K562 (cell line): ENCODE data around the gene IGLL1. TPM values are rescaled to one million over a fixed set of nuclear protein-coding genes. Genes with fewer than 3 reads are reported as not detected.

Source experiments
- ATAC-seq: fragments of 200-7000 bp; cut with Tn5 transposase; 3 replicates; pipeline ENCODE4 v1.9.1; 2020; ENCODE audit warnings: moderate library complexity
- BruUV-seq: library from RNA; stranded (reverse); fragments of 400-500 nt; replicated peaks from 2 replicates; lab custom pipeline; 2021; lab: Mats Ljungman, UMichigan
- CTCF ChIA-PET: fragments of 300-600 bp; formaldehyde crosslinking; extraction: SDS; loops from one replicate; lab custom pipeline; 2021; ENCODE audit warnings: low intra/inter-chr PET ratio; lab: Yijun Ruan, JAX
- POLR2A ChIA-PET: fragments of 300-600, 350-650 bp; sonication (Branson Sonifier 250); formaldehyde crosslinking; extraction: SDS; loops from one replicate; lab custom pipeline; 2021; ENCODE audit warnings: antibody characterized with exemption, inconsistent platforms; lab: Yijun Ruan, JAX
- DNase-seq, 4 experiments: peaks; one replicate each; pipeline versions ENCODE4 v3.0.0 to v3.0.0-alpha.2; 2011 to 2018; ENCODE audit warnings: low spot score in 3 of 4, mixed read lengths in 3 of 4; ENCODE audit errors: extremely low read depth in 1 of 4
- FAIRE-seq: peaks from 2 replicates; lab custom pipeline; 2011; peaks lifted over from hg19 to GRCh38; lab: Jason Lieb, UNC
- H2AFZ ChIP-seq: 2 replicates; pipeline ENCODE4 v1.6.0; 2011; ENCODE audit warnings: low read depth, low read length, control low read depth, inconsistent platforms
- H3K27ac ChIP-seq: fragments of 200-600 bp; 3 replicates; pipeline ENCODE4 v1.8.0; 2011; ENCODE audit warnings: low read depth, mild to moderate bottlenecking, control low read depth, inconsistent platforms, low read length, moderate library complexity, mixed read lengths; ENCODE audit errors: extremely low read depth
- H3K27me3 ChIP-seq, 2 experiments: fragments of 300-600 bp in 1 of 2; 2 replicates in 1 of 2; 3 replicates in 1 of 2; pipeline versions ENCODE4 v1.6.0 to v1.8.0; 2011; ENCODE audit warnings: inconsistent platforms in 2 of 2, low read length in 2 of 2, mild to moderate bottlenecking in 1 of 2, mixed read lengths in 1 of 2, moderate library complexity in 1 of 2; ENCODE audit not compliant: control insufficient read depth in 2 of 2, insufficient read depth in 2 of 2
- H3K36me3 ChIP-seq: fragments of 300-600 bp; 3 replicates; pipeline ENCODE4 v1.8.0; 2011; ENCODE audit warnings: mild to moderate bottlenecking, low read length, inconsistent platforms; ENCODE audit not compliant: control insufficient read depth, insufficient read depth
- H3K4me1 ChIP-seq, 2 experiments: fragments of 200-600 bp in 1 of 2; replicated peaks in 1 of 2; 2 replicates in 1 of 2; 3 replicates in 1 of 2; pipeline versions ENCODE4 v1.5.1 to v1.8.0; 2011; ENCODE audit warnings: inconsistent platforms in 2 of 2, low read length in 2 of 2, mild to moderate bottlenecking in 1 of 2, mixed read lengths in 1 of 2, moderate library complexity in 1 of 2; ENCODE audit not compliant: control insufficient read depth in 2 of 2, insufficient read depth in 2 of 2
- H3K4me2 ChIP-seq: 2 replicates; pipeline ENCODE4 v1.6.1; 2011; ENCODE audit warnings: low read length, control low read depth, inconsistent platforms, mixed read lengths; ENCODE audit not compliant: insufficient read depth
- H3K4me3 ChIP-seq: fragments of 200-600 bp; sonication (generic), shearing (Covaris generic); 2 replicates; pipeline ENCODE4 v1.5.1; 2016; ENCODE audit warnings: control low read depth, inconsistent platforms
- H3K79me2 ChIP-seq: fragments of 200-600 bp; 3 replicates; pipeline ENCODE4 v1.8.0; 2011; ENCODE audit warnings: low read length, inconsistent platforms; ENCODE audit not compliant: control insufficient read depth, insufficient read depth
- H3K9ac ChIP-seq, 2 experiments: 2 replicates each; pipeline versions ENCODE4 v1.6.0 to v1.6.1; 2011; ENCODE audit warnings: low read depth in 2 of 2, low read length in 2 of 2, control low read depth in 1 of 2, inconsistent platforms in 1 of 2, mild to moderate bottlenecking in 1 of 2, mixed read lengths in 1 of 2; ENCODE audit not compliant: insufficient read depth in 1 of 2
- H3K9me1 ChIP-seq: one replicate; pipeline ENCODE4 v1.6.0; 2011; ENCODE audit warnings: inconsistent platforms, mild to moderate bottlenecking, low read length, moderate library complexity; ENCODE audit not compliant: control insufficient read depth, insufficient read depth
- H3K9me3 ChIP-seq: replicated peaks from 2 replicates; pipeline ENCODE4 v1.5.1; 2011; ENCODE audit warnings: low read depth, low read length, inconsistent platforms; ENCODE audit not compliant: control insufficient read depth, insufficient read depth
- H4K20me1 ChIP-seq: replicated peaks from 2 replicates; pipeline ENCODE4 v1.6.1; 2011; ENCODE audit warnings: low read length, inconsistent platforms, mixed read lengths; ENCODE audit not compliant: control insufficient read depth, insufficient read depth
- CBX1 ChIP-seq: sonication (generic); IDR thresholded peaks from 2 replicates; pipeline ENCODE4 v1.6.1; 2016; ENCODE audit warnings: antibody characterized with exemption, low read depth, mild to moderate bottlenecking
- FOXK2 ChIP-seq, 2 experiments: fragments of 450-650 bp; IDR thresholded peaks in 1 of 2; conservative IDR thresholded peaks in 1 of 2; 2 replicates each; pipeline ENCODE4 v1.6.1; 2016; ENCODE audit warnings: low read depth in 2 of 2, mild to moderate bottlenecking in 1 of 2
- KDM4B ChIP-seq, 2 experiments: fragments of 450-650 bp in 1 of 2; sonication (generic) in 1 of 2; IDR thresholded peaks; 2 replicates each; pipeline ENCODE4 v1.6.1; 2016 to 2017; ENCODE audit warnings: borderline replicate concordance in 2 of 2, antibody characterized with exemption in 1 of 2, low read depth in 1 of 2, mild to moderate bottlenecking in 1 of 2
- MYC ChIP-seq, 2 experiments: fragments of 250-450 bp in 1 of 2; sonication (Bioruptor Pico) in 1 of 2; IDR thresholded peaks; 2 replicates each; pipeline versions ENCODE4 v1.5.1 to v1.6.1; 2012 to 2021; ENCODE audit warnings: low read depth in 2 of 2, borderline replicate concordance in 1 of 2, improper control_type of control experiment in 1 of 2, low read length in 1 of 2, mild to moderate bottlenecking in 1 of 2, moderate library complexity in 1 of 2
- NCOA4 ChIP-seq: fragments of 450-650 bp; IDR thresholded peaks from 2 replicates; pipeline ENCODE4 v1.6.1; 2018; ENCODE audit warnings: mild to moderate bottlenecking; ENCODE audit not compliant: partially characterized antibody
- NUFIP1 ChIP-seq: fragments of 450-650 bp; IDR thresholded peaks from 2 replicates; pipeline ENCODE4 v1.6.1; 2018; ENCODE audit not compliant: partially characterized antibody
- RFX7 ChIP-seq: fragments of 250-450 bp; sonication (Bioruptor Pico); IDR thresholded peaks from 2 replicates; pipeline ENCODE4 v1.5.1; 2021; ENCODE audit warnings: mild to moderate bottlenecking
- TCFL5 ChIP-seq: fragments of 250-450 bp; sonication (Bioruptor Pico); conservative IDR thresholded peaks from 2 replicates; pipeline ENCODE4 v1.6.1; 2021; ENCODE audit warnings: mild to moderate bottlenecking, moderate library complexity, matching md5 sums
- TOE1 ChIP-seq, 2 experiments: fragments of 450-650 bp in 1 of 2; sonication (generic) in 1 of 2; formaldehyde crosslinking in 1 of 2; IDR thresholded peaks; 2 replicates each; pipeline versions ENCODE4 v1.7.1 to v1.8.0; 2016 to 2022; ENCODE audit warnings: borderline replicate concordance in 2 of 2, mild to moderate bottlenecking in 2 of 2, antibody characterized with exemption in 1 of 2, inconsistent platforms in 1 of 2, low read depth in 1 of 2, missing genetic modification reagents in 1 of 2, moderate library complexity in 1 of 2
- ZNF263 ChIP-seq: sonication (generic); formaldehyde crosslinking; IDR thresholded peaks from 2 replicates; pipeline ENCODE4 v1.8.0; 2022; ENCODE audit warnings: mild to moderate bottlenecking, missing genetic modification reagents, borderline replicate concordance
- ZNF584 ChIP-seq: fragments of 200-800 bp; sonication (Bioruptor generic); IDR thresholded peaks from 2 replicates; pipeline ENCODE4 v1.6.1; 2016; ENCODE audit warnings: low read depth, mild to moderate bottlenecking, missing genetic modification characterization, missing compliant biosample characterization
- WGBS: fragments of 100-300 bp; shearing (Covaris generic); methylation state at CpG from one replicate; pipeline ENCODE4 v1.1.6; 2016; ENCODE audit warnings: low coverage, mixed read lengths; ENCODE audit not compliant: insufficient coverage; ENCODE audit errors: missing lambda C conversion rate; 5-methylcytosine and 5-hydroxymethylcytosine counted together
- in situ Hi-C: fragments of 300-500 bp; cut with MboI; formaldehyde crosslinking; loops from 4 replicates; pipeline ENCODE4 v1.15.0; 2018; ENCODE audit warnings: inconsistent platforms, mixed read lengths
- intact Hi-C: fragments of 100-400 bp; cut with micrococcal nuclease; formaldehyde crosslinking; loops from 2 replicates; pipeline ENCODE4 v1.14.2; 2022
- polyA plus RNA-seq, 8 experiments: library from polyadenylated mRNA; depleted of rRNA in 4 of 8; stranded (reverse) in 5 of 8; unstranded in 3 of 8; fragments of >200 nt; fragmentation: Nextera tagmentation in 2 of 8; fragmentation: Illumina TruSeq in 1 of 8; extraction: Ambion mirVana in 2 of 8; extraction: Trizol in 1 of 8; gene quantifications; 2 replicates each; pipeline versions ENCODE4 v1.2.1 to v1.2.3, GENCODE V29; 2011 to 2014; ENCODE audit warnings: inconsistent platforms in 1 of 8, missing spikeins in 1 of 8
- total RNA-seq, 7 experiments: library from RNA; depleted of rRNA in 6 of 7; stranded (reverse); fragments of >200 nt in 6 of 7; fragmentation: Illumina TruSeq in 2 of 7; extraction: Trizol in 2 of 7; gene quantifications; 2 replicates each; pipeline versions ENCODE4 v1.2.1 to v1.2.3, GENCODE V29; 2011 to 2021; ENCODE audit warnings: low replicate concordance in 1 of 7
- TF ChIP-seq, protein P1 (sequence below): sonication (generic); formaldehyde crosslinking; IDR thresholded peaks from 2 replicates; pipeline ENCODE4 v1.9.0; 2022; ENCODE audit warnings: mild to moderate bottlenecking, missing genetic modification reagents
- TF ChIP-seq, protein P2 (sequence below): sonication (generic); formaldehyde crosslinking; IDR thresholded peaks from 2 replicates; pipeline ENCODE4 v1.8.1; 2023; ENCODE audit warnings: mild to moderate bottlenecking, missing genetic modification reagents

The IGLL1 gene
- total and polyA plus RNA-seq, 9 of the 15 experiments (the other 6 are each of a cell fraction or from before 2014, with no cell fraction given): 0.10 to 0.32 (median 0.20) TPM; not detected in 6

DNA sequence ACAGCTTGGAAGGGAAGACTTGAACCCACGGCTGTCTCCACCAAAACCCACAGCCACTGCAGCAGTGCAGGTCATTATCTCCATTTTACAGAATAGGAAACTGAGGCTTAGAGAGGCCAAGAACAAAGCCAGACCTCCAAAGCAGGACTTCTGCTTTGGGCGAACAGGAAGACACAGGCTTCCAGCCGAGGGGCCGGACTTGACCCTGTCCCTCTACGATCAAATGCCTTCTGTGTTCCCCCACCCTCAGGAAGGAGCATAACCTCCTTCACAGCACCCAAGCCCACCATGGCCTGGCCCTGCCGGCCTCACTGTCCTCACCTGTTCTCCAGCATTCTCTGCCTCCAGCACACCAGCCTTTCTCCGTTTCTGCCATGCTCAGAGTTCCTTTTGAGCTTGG lies 15.8 kb downstream of the IGLL1 start:
- H3K36me3 ChIP-seq: no peaks in the 10 kb centered on the region
- no peak for FAIRE-seq
- H3K4me3 ChIP-seq: no peak overlapping the region
- peaks cover 0 to 30% of the 10 kb centered on the region in 2 experiments; a peak in 3 of 5 replicates for H3K27me3 ChIP-seq
- no peak for ATAC-seq
- DNase-seq: no peak
- no peak overlapping the region for H3K9ac ChIP-seq
- H3K79me2 ChIP-seq: no peaks in the 10 kb centered on the region
- no TSS peak for BruUV-seq
- POLR2A ChIA-PET: no interaction called here
- no peaks in the 10 kb centered on the region for H3K9me1 ChIP-seq
- intact Hi-C loops (no loop called here), in situ Hi-C loops (no loop called here)
- H2AFZ ChIP-seq: no peak overlapping the region
- CTCF ChIA-PET: no interaction called here
- no peak overlapping the region for H3K27ac ChIP-seq
- H3K9me3 ChIP-seq: no peaks in the 10 kb centered on the region
- TF ChIP-seq TCFL5 (CRISPR knock-in tag): no peak
- peaks cover 0 to 9% of the 10 kb centered on the region in 2 experiments; a peak in 2 of 5 replicates for H3K4me1 ChIP-seq
- no peak overlapping the region for H3K4me2 ChIP-seq
- no peaks in the 10 kb centered on the region for H4K20me1 ChIP-seq
- WGBS: 9% methylated on average over 7 of the region's 7 CpGs

DNA sequence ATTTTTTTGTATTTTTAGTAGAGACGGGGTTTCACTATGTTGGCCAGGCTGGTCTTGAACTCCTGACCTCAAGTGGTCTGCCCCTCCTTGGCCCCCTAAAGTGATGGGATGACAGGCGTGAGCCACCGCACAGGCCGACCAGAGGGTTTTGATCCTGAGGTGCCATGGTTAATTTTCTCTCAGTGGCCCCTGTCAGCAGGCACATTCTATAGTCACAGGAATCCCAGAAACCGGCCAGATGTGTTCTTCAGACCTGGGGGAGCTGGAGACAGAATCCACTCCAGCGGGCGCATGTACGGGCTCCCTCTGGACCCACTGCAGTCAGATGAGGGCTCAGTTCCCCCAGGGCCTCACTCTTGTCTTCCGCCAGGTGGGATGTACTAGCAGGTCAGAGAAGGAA lies 17.0 kb downstream of the IGLL1 start:
- intact Hi-C loops: no loop called here
- POLR2A ChIA-PET: no interaction called here
- 17% methylated on average over 5 of the region's 9 CpGs for WGBS
- Histone ChIP-seq H4K20me1 (no peaks in the 10 kb centered on the region), H3K27ac (no peak overlapping the region), H3K27me3 (peaks cover 0 to 30% of the 10 kb centered on the region in 2 experiments; a peak in 3 of 5 replicates), H3K36me3 (no peaks in the 10 kb centered on the region), H2AFZ (no peak overlapping the region), H3K9me1 (no peaks in the 10 kb centered on the region), H3K4me1 (peaks cover 0 to 9% of the 10 kb centered on the region in 2 experiments; a peak in 2 of 5 replicates), H3K9me3 (no peaks in the 10 kb centered on the region), H3K4me3 (no peak overlapping the region), H3K9ac (no peak overlapping the region), H3K79me2 (no peaks in the 10 kb centered on the region), H3K4me2 (no peak overlapping the region)
- ATAC-seq (no peak), DNase-seq (no peak), FAIRE-seq (no peak)
- in situ Hi-C loops: no loop called here
- CTCF ChIA-PET: no interaction called here
- no TSS peak for BruUV-seq
- TF ChIP-seq ZNF584 (no peak), NUFIP1 (no peak), ZNF263 (CRISPR knock-in tag) (no peak), MYC (IDR thresholded peaks at IDR 0.05; ENCODE audit: low read depth, low read length) (no peak), MYC (CRISPR knock-in tag; IDR thresholded peaks at IDR 0.05; ENCODE audit: borderline replicate concordance, low read depth) (no peak), CBX1 (no peak), NCOA4 (no peak), RFX7 (CRISPR knock-in tag) (no peak), TOE1 (IDR thresholded peaks at IDR 0.05; ENCODE audit: borderline replicate concordance) (no peak), TOE1 (CRISPR knock-in tag; IDR thresholded peaks at IDR 0.05; ENCODE audit: borderline replicate concordance, low read depth) (no peak), KDM4B (IDR thresholded peaks at IDR 0.05; ENCODE audit: borderline replicate concordance in 2 of 2, low read depth in 1 of 2) (no peak), FOXK2 (conservative IDR thresholded peaks at IDR 0.05 in 1 of 2, IDR thresholded peaks at IDR 0.05 in 1 of 2; ENCODE audit: low read depth in 2 of 2) (no peak)
- TF ChIP-seq, protein P1, sequence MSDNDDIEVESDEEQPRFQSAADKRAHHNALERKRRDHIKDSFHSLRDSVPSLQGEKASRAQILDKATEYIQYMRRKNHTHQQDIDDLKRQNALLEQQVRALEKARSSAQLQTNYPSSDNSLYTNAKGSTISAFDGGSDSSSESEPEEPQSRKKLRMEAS: no peak
- TF ChIP-seq, protein P2, sequence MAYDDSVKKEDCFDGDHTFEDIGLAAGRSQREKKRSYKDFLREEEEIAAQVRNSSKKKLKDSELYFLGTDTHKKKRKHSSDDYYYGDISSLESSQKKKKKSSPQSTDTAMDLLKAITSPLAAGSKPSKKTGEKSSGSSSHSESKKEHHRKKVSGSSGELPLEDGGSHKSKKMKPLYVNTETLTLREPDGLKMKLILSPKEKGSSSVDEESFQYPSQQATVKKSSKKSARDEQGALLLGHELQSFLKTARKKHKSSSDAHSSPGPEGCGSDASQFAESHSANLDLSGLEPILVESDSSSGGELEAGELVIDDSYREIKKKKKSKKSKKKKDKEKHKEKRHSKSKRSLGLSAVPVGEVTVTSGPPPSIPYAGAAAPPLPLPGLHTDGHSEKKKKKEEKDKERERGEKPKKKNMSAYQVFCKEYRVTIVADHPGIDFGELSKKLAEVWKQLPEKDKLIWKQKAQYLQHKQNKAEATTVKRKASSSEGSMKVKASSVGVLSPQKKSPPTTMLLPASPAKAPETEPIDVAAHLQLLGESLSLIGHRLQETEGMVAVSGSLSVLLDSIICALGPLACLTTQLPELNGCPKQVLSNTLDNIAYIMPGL (CRISPR knock-in tag): no peak
